NCI-H526 treated with DMSO at 0.1 percent for 48 hours (cell line): Measurements from ENCODE around the gene NEUROG2.
"Not testable (repeated sequence)": the region's sequence is repeated elsewhere in the genome, so short reads cannot be mapped to it uniquely, and the experiment has no call there.

Experiments used
- DNase-seq: peaks from one replicate; lab custom pipeline; 2025; lab: John Stamatoyannopoulos, UW

The NEUROG2 gene

DNA sequence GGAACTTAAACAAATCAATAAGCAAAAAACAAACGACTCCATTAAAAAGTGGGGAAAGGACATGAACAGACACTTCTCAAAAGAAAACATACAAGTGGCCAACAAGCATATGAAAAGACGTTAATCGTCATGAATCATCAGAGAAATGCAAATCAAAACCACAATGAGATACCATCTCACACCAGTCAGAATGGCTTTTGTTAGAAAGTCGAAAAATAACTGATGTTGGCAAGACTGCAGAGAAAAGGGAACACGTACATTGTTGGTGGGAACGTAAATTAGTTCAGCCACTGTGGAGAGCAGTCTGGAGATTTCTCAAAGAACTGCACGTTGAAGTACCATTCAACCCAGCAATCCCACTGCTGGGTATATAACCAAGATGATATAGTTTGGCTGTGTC, 23.7 kb downstream of the NEUROG2 start:
- DNase-seq = no peak

DNA sequence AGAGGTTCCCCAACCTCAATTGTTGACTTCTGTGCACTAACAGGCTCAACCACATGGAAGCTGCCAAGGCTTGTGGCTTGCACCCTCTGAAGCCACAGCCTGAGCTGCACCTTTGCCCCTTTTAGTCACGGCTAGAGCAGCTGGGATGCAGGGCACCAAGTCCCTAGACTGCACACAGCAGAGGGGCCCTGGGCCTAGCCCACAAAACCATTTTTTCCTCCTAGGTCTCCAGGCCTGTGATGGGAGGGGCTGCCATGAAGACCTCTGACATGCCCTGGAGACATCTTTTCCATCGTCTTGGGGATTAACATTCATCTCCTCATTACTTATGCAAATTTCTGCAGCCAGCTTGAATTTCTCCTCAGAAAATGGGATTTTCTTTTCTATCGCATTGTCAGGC, 25.2 kb downstream of the NEUROG2 start:
- DNase-seq = not testable (repeated sequence)

DNA sequence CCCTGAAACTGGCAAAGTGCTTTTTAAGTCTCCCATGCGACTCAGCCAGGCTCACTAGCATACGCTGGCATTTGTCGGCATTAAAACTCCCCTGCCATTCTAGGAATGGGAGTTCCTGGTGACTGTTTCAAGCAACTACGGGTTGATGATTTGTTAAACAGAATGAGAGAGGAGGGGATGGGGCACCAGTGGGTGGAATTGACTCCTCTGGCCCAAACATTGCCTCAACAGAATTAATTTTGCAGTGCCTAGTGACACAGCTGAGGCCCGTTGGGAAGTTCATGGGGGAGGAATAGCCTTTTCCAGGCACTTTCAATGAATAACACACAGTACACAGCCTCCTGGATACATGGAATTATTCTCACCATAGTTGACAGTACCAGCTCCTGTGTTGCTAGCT, 30.1 kb downstream of the NEUROG2 start:
- no peak for DNase-seq

GRCh38 chr4:112473985-112474384, 42.0 kb downstream of the NEUROG2 start:
- DNase-seq = no peak

DNA sequence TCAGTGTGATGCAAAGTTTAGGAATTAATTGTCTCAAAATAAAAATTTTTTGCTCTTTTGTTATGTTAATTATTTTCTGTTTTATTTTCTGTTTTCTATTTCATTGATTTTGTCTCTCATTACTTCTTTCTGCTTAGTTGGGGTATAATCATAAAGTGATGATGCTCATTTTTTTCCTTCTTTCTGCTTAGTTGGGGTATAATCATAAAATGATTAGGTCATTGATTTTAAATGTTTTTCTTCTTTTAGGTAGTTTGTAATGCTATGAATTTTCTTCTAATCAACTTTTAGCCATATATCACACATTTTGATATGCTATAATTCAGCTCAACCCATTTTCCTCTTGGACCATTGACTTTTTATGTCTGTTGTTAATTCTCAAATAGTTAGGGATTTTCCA, 43.7 kb downstream of the NEUROG2 start:
- no peak for DNase-seq
